Measurements from ENCODE around the gene ACOT13.

DNA sequence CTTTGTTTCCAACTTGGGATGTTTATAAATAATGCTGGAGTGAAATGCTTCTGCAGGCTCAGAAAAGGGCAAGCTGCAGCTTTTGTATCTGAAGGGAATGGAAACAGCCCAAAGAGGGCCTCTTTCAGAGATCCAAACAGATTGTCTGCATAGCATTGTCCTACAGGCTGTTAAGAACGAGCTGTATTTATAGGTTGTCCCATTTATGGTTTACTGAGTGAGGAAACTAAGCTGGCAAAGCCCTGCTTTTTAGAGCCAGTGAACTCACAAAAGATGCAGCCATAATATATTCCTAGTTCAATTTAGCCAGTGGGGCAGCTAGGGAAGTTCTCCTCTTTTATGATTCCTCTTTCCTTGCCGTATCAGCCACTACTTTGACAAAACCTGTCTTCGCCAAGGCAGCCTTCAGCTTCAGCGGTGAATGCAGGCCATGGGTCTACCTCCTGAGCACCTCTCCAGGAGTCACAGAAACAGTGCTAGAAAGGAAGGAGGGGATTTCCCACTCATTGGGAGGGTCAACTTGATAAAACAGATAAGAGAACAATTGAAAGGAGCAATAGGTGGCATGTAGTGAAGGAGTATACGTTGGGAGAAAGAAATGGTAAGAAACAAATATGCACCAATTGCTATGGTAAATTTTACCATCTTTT lies 35.9 kb upstream of the ACOT13 start:
- TF ChIP-seq, protein P1, sequence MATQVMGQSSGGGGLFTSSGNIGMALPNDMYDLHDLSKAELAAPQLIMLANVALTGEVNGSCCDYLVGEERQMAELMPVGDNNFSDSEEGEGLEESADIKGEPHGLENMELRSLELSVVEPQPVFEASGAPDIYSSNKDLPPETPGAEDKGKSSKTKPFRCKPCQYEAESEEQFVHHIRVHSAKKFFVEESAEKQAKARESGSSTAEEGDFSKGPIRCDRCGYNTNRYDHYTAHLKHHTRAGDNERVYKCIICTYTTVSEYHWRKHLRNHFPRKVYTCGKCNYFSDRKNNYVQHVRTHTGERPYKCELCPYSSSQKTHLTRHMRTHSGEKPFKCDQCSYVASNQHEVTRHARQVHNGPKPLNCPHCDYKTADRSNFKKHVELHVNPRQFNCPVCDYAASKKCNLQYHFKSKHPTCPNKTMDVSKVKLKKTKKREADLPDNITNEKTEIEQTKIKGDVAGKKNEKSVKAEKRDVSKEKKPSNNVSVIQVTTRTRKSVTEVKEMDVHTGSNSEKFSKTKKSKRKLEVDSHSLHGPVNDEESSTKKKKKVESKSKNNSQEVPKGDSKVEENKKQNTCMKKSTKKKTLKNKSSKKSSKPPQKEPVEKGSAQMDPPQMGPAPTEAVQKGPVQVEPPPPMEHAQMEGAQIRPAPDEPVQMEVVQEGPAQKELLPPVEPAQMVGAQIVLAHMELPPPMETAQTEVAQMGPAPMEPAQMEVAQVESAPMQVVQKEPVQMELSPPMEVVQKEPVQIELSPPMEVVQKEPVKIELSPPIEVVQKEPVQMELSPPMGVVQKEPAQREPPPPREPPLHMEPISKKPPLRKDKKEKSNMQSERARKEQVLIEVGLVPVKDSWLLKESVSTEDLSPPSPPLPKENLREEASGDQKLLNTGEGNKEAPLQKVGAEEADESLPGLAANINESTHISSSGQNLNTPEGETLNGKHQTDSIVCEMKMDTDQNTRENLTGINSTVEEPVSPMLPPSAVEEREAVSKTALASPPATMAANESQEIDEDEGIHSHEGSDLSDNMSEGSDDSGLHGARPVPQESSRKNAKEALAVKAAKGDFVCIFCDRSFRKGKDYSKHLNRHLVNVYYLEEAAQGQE (IDR thresholded peaks at IDR 0.05; ENCODE audit: insufficient read depth in 1 of 2, low read depth in 2 of 2, low read length in 2 of 2) = no peak
- TF ChIP-seq SIN3A (IDR thresholded peaks at IDR 0.05; ENCODE audit: borderline replicate concordance, insufficient read depth, low read length) = no peak
- TF ChIP-seq TAF1 (IDR thresholded peaks at IDR 0.05; ENCODE audit: borderline replicate concordance, insufficient read depth, low read length) = no peak
